ENCODE results near the gene KLHL7.
"Not testable (repeated sequence)": the region's sequence is repeated elsewhere in the genome, so short reads cannot be mapped to it uniquely, and the experiment has no call there.

The KLHL7 gene

GRCh38 chr7:23214423-23214822, 108.8 kb downstream of the KLHL7 start:
- DNase-seq (ENCODE audit: low read depth in 3 of 3), result no peak

- DNase-seq (ENCODE audit: low read depth in 3 of 3), result no peak
These were observed 109.4 kb downstream of the KLHL7 start for GRCh38 chr7:23214938-23215337.

GRCh38 chr7:23216021-23216420, 110.4 kb downstream of the KLHL7 start:
- no peak for DNase-seq (ENCODE audit: low read depth in 3 of 3)

GRCh38 chr7:23218196-23218595, 112.6 kb downstream of the KLHL7 start:
- no peak for DNase-seq (ENCODE audit: low read depth in 3 of 3)

GRCh38 chr7:23220690-23221305, 115.2 kb downstream of the KLHL7 start:
- DNase-seq (ENCODE audit: low read depth in 3 of 3), result no peak

- no peak for DNase-seq (ENCODE audit: low read depth in 3 of 3)
These were observed 117.0 kb downstream of the KLHL7 start for GRCh38 chr7:23222439-23223030.

GRCh38 chr7:23224364-23224763, 118.8 kb downstream of the KLHL7 start:
- not testable (repeated sequence) for DNase-seq (ENCODE audit: low read depth in 3 of 3)

- DNase-seq (ENCODE audit: low read depth in 3 of 3), result no peak
These were observed 121.4 kb downstream of the KLHL7 start for GRCh38 chr7:23226844-23227450.

All from stimulated activated CD4-positive, alpha-beta T cell treated with anti-CD3 and anti-CD28 coated beads, TNF-alpha, amount 100 ng/mL, for 48 hours (primary cell).